ENCODE measurements around the gene ASPG. TPM values are rescaled to one million over a fixed set of nuclear protein-coding genes. Genes with fewer than 3 reads are reported as not detected.

ASPG gene
- polyA plus RNA-seq, 3 donors, result 0.01 TPM; not detected in 2

- H3K79me2 ChIP-seq (ENCODE audit: insufficient read depth, low read length), result no peaks in the 10 kb centered on the region
- no peak overlapping the region for H3K4me3 ChIP-seq (replicated peaks in 1 of 3; ENCODE audit: low read depth in 2 of 3, low read length in 3 of 3)
- H3K27me3 ChIP-seq (ENCODE audit: control insufficient read depth in 2 of 2, insufficient read depth in 2 of 2, low read length in 2 of 2), result peaks cover 0 to 18% of the 10 kb centered on the region in 2 donors
- no peak overlapping the region for H3K27ac Mint-ChIP-seq
- H3K9me3 Mint-ChIP-seq, result peaks cover 0 to 8% (median 0%) of the 10 kb centered on the region in 7 donors
- peaks cover 0 to 8% of the 10 kb centered on the region in 2 donors for H3K4me1 ChIP-seq (ENCODE audit: control insufficient read depth in 1 of 2, insufficient read depth in 2 of 2, low read length in 2 of 2)
- no peaks in the 10 kb centered on the region for H3K36me3 Mint-ChIP-seq
- TF ChIP-seq CTCF (IDR thresholded peaks at IDR 0.05), result no peak
- no peaks in the 10 kb centered on the region for H3K9me3 ChIP-seq (replicated peaks in 1 of 2; ENCODE audit: control insufficient read depth in 1 of 2, insufficient read depth in 1 of 2, low read length in 2 of 2)
- WGBS (ENCODE audit: insufficient coverage), result 11% methylated on average over 71 of the region's 71 CpGs
- DNase-seq, result no peak
- peaks cover 29 to 60% (median 38%) of the 10 kb centered on the region in 3 donors for H3K27me3 Mint-ChIP-seq (ENCODE audit: low read depth in 3 of 3)
- H2AFZ ChIP-seq (ENCODE audit: insufficient read depth, low read depth, low read length, poor library complexity, severe bottlenecking), result no peak overlapping the region
- no peaks in the 10 kb centered on the region for H4K20me1 ChIP-seq (ENCODE audit: insufficient read depth, low read length)
- no peaks in the 10 kb centered on the region for H3K4me1 Mint-ChIP-seq
- peak overlapping the region in 1 of 2 donors; percentile 67 for H3K4me3 Mint-ChIP-seq
- no peak overlapping the region for H3K9ac ChIP-seq (ENCODE audit: insufficient read depth, low read length, poor library complexity, severe bottlenecking)
- no peak overlapping the region for H3K27ac ChIP-seq (ENCODE audit: low read depth in 1 of 2, low read length in 2 of 2)
- intact Hi-C loops (cut with micrococcal nuclease), result no loop called here
- no peaks in the 10 kb centered on the region for H3K36me3 ChIP-seq (replicated peaks in 1 of 2; ENCODE audit: control insufficient read depth in 1 of 2, insufficient read depth in 2 of 2, low read length in 2 of 2)
- H3K4me2 ChIP-seq (replicated peaks; ENCODE audit: extremely low read depth, low read length, poor library complexity, severe bottlenecking), result peak overlapping the region; percentile 58
Observed at GRCh38 chr14:104117341-104118005, 32.0 kb downstream of the ASPG start.

- H3K27ac ChIP-seq (ENCODE audit: low read depth in 1 of 2, low read length in 2 of 2), result no peak overlapping the region
- no peak overlapping the region for H3K9ac ChIP-seq (ENCODE audit: insufficient read depth, low read length, poor library complexity, severe bottlenecking)
- H4K20me1 ChIP-seq (ENCODE audit: insufficient read depth, low read length), result no peaks in the 10 kb centered on the region
- no peaks in the 10 kb centered on the region for H3K79me2 ChIP-seq (ENCODE audit: insufficient read depth, low read length)
- Mint-ChIP-seq H3K27me3 (ENCODE audit: low read depth in 3 of 3) (peaks cover 31 to 65% (median 40%) of the 10 kb centered on the region in 3 donors), H3K9me3 (peaks cover 0 to 8% (median under 1%) of the 10 kb centered on the region in 7 donors), H3K4me3 (peak overlapping the region in 1 of 2 donors; percentile 70), H3K4me1 (no peaks in the 10 kb centered on the region), H3K27ac (peak overlapping the region in 1 of 7 donors; percentile 2), H3K36me3 (no peaks in the 10 kb centered on the region)
- no peaks in the 10 kb centered on the region for H3K9me3 ChIP-seq (replicated peaks in 1 of 2; ENCODE audit: control insufficient read depth in 1 of 2, insufficient read depth in 1 of 2, low read length in 2 of 2)
- peaks cover 0 to 8% of the 10 kb centered on the region in 2 donors for H3K4me1 ChIP-seq (ENCODE audit: control insufficient read depth in 1 of 2, insufficient read depth in 2 of 2, low read length in 2 of 2)
- 71% methylated on average over 27 of the region's 30 CpGs for WGBS (ENCODE audit: insufficient coverage)
- no peak overlapping the region for H3K4me2 ChIP-seq (replicated peaks; ENCODE audit: extremely low read depth, low read length, poor library complexity, severe bottlenecking)
- no peak for DNase-seq
- no peaks in the 10 kb centered on the region for H3K36me3 ChIP-seq (replicated peaks in 1 of 2; ENCODE audit: control insufficient read depth in 1 of 2, insufficient read depth in 2 of 2, low read length in 2 of 2)
- TF ChIP-seq CTCF (IDR thresholded peaks at IDR 0.05), result no peak
- no peak overlapping the region for H3K4me3 ChIP-seq (replicated peaks in 1 of 3; ENCODE audit: low read depth in 2 of 3, low read length in 3 of 3)
- no peak overlapping the region for H2AFZ ChIP-seq (ENCODE audit: insufficient read depth, low read depth, low read length, poor library complexity, severe bottlenecking)
- H3K27me3 ChIP-seq (ENCODE audit: control insufficient read depth in 2 of 2, insufficient read depth in 2 of 2, low read length in 2 of 2), result peaks cover 0 to 18% of the 10 kb centered on the region in 2 donors
- intact Hi-C loops (cut with micrococcal nuclease), result no loop called here
Observed at GRCh38 chr14:104118006-104118844, 32.7 kb downstream of the ASPG start.

Measured in CD14-positive monocyte (primary cell).